ENCODE results near the gene CISD1.
"Not testable (repeated sequence)": the region's sequence is repeated elsewhere in the genome, so short reads cannot be mapped to it uniquely, and the experiment has no call there.

Gene CISD1

DNA sequence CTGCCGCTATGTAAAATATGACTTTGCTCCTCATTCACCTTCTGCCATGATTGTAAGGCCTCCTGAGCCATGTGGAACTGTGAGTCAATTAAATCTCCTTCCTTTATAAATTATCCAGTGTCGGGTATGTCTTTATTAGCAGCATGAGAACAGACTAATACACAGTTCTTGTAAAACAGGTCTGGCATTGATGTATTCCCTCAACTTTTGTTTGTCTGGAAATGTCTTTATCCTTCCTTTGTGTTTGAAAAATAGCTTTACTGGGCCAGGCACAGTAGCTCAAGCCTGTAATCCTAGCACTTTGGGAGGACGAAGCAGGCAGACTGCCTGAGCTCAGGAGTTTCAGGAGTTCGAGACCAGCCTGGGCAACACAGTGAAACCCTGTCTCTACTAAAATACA, 15.8 kb upstream of the CISD1 start:
- in situ Hi-C loops (cut with HindIII; ENCODE audit: low pct_unique_long_range_greater_than_20kb, low sequenced_read_pairs): no loop called here
- TF ChIP-seq JUND (IDR thresholded peaks at IDR 0.05; ENCODE audit: low read depth): no peak

GRCh38 chr10:58254644-58255043, 14.3 kb upstream of the CISD1 start:
- no peak for DNase-seq (ENCODE audit: low read depth in 1 of 2, low spot score in 1 of 2)
- in situ Hi-C loops (cut with HindIII; ENCODE audit: low pct_unique_long_range_greater_than_20kb, low sequenced_read_pairs): no loop called here
- TF ChIP-seq JUND (IDR thresholded peaks at IDR 0.05; ENCODE audit: low read depth): no peak

More for the DNA sequence above, 15.8 kb upstream of the CISD1 start:
- DNase-seq (ENCODE audit: low read depth in 1 of 2, low spot score in 1 of 2): no peak

- in situ Hi-C loops (cut with HindIII; ENCODE audit: low pct_unique_long_range_greater_than_20kb, low sequenced_read_pairs): not testable (repeated sequence)
- DNase-seq (ENCODE audit: low read depth in 1 of 2, low spot score in 1 of 2): peak in 1 of 2 experiments; percentile 82
Measured at GRCh38 chr10:58256013-58256780, 12.8 kb upstream of the CISD1 start.

- in situ Hi-C loops (cut with HindIII; ENCODE audit: low pct_unique_long_range_greater_than_20kb, low sequenced_read_pairs): no loop called here
- DNase-seq (ENCODE audit: low read depth in 1 of 2, low spot score in 1 of 2): peak in 1 of 2 experiments; percentile 25
- no peak for TF ChIP-seq JUND (IDR thresholded peaks at IDR 0.05; ENCODE audit: low read depth)
Measured at GRCh38 chr10:58258977-58259692, 9.8 kb upstream of the CISD1 start.

DNA sequence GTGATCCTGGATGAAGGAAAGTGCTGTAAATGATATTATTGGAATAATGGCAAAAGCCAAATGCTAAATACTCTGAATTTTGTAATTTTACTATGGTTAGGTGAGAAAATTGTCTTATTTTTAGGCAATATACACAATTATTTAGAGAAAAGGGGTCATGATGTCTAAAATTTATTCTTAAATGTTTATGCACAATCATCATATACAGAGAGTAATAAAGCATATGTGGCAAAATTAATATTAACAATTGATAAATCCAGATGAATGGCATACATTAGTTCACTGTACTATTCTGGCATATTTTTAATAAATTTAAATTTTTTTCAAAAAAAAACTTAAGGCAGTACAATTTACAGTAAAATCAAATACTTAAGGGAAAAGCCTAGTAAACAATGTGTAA, 8.6 kb upstream of the CISD1 start:
- in situ Hi-C loops (cut with HindIII; ENCODE audit: low pct_unique_long_range_greater_than_20kb, low sequenced_read_pairs): no loop called here
- no peak for DNase-seq (ENCODE audit: low read depth in 1 of 2, low spot score in 1 of 2)
- no peak for TF ChIP-seq JUND (IDR thresholded peaks at IDR 0.05; ENCODE audit: low read depth)

DNA sequence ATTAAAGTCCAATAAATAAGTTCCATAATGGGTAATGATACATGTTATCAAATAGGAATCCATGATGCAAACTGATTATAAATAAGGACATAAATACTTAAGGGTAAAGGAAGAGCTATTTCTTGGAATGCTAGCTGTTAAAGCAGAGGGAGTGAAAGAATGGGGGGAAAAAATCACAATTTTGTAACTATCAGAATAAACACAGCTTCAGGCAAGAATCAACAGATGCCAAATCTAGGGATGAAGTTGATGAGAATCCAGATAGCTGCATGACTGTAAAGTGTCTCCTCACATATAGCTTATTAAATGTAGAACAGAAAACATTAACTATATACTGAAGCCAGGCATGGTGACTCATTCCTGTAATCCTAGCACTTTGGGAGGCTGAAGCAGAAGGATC, 6.2 kb upstream of the CISD1 start:
- in situ Hi-C loops (cut with HindIII; ENCODE audit: low pct_unique_long_range_greater_than_20kb, low sequenced_read_pairs): no loop called here
- DNase-seq (ENCODE audit: low read depth in 1 of 2, low spot score in 1 of 2): no peak
- no peak for TF ChIP-seq JUND (IDR thresholded peaks at IDR 0.05; ENCODE audit: low read depth)

DNA sequence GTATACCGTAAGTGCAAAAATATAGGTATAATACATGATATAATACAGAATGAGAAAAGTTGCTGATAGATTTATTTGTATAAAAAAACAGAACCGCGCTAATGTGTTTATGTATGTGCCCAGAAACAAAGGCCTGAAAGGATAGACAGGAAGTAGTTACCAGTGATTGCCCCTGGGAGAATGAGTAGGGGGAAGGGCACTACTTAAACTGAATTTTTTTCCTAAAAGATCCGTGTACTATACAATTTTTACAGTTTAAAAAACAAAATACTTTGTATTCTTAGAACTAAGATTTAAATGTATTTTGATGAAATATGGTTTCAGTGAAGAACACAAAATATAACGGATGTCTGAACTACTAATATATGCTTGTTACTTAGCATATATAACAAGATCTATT, 4.2 kb upstream of the CISD1 start:
- in situ Hi-C loops (cut with HindIII; ENCODE audit: low pct_unique_long_range_greater_than_20kb, low sequenced_read_pairs): no loop called here
- DNase-seq (ENCODE audit: low read depth in 1 of 2, low spot score in 1 of 2): no peak
- TF ChIP-seq JUND (IDR thresholded peaks at IDR 0.05; ENCODE audit: low read depth): no peak

DNA sequence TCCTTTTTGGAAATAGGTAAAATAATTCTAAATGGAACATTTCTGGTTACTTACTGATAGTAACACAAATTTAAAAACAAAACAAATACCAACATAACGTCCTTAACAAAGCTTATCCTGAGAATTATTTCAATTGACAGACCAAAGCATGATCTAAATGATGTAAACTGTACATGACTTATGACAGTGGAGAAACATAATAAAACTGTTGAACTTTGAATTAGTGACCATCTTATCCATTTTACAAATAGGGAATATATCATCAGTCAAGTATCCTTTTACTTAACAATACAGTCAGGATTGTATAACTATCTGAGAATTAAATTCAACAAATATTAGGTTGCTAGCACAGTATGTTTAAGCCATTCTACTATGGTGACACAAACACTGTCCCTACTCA, 3.7 kb upstream of the CISD1 start:
- in situ Hi-C loops (cut with HindIII; ENCODE audit: low pct_unique_long_range_greater_than_20kb, low sequenced_read_pairs): no loop called here
- no peak for TF ChIP-seq JUND (IDR thresholded peaks at IDR 0.05; ENCODE audit: low read depth)
- no peak for DNase-seq (ENCODE audit: low read depth in 1 of 2, low spot score in 1 of 2)

GRCh38 chr10:58266003-58266825, 2.7 kb upstream of the CISD1 start:
- no peak for TF ChIP-seq JUND (IDR thresholded peaks at IDR 0.05; ENCODE audit: low read depth)
- in situ Hi-C loops (cut with HindIII; ENCODE audit: low pct_unique_long_range_greater_than_20kb, low sequenced_read_pairs): no loop called here
- DNase-seq (ENCODE audit: low read depth in 1 of 2, low spot score in 1 of 2): no peak

- in situ Hi-C loops (cut with HindIII; ENCODE audit: low pct_unique_long_range_greater_than_20kb, low sequenced_read_pairs): no loop called here
- DNase-seq (ENCODE audit: low read depth in 1 of 2, low spot score in 1 of 2): peak; percentile 73 to 91
- TF ChIP-seq JUND (IDR thresholded peaks at IDR 0.05; ENCODE audit: low read depth): no peak
Measured at GRCh38 chr10:58266826-58267712, 1.9 kb upstream of the CISD1 start.

DNA sequence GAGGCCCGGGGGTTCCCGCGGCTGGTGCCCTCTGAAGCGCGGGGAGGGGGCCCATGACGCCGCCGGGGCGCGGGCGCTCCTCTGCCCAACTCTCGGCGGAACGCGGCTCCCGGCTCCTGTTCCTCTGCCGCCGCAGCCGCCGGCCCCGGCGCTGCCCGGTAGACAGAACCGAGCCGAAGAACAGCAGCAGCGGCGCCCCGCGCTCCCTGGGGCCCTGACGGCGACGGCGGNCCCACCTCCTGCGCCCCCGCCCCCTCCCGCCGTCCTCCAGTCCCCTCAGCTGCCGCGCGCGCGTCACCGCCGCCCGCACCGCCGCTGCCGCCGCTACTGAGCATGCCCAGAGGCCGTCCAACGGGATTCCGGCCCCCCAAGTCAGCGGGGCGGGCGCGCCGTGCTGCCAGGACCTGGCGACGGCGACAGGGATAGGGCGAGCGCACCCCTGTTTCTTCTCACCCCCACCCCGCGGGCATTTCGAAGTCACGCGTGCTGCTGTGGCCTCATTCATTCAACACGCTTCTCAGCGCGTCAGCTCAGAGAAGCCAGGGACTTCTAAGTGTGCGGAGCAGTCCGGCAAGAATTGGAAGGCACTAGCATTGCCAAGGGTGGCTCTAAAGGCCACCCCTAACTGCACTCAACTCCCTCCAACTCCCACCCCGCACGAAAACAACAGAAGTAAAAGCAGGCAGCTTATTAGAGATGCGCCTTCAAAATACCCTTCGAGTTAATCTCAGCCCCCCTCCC, 1.1 kb upstream of the CISD1 start, which contains the start of gene IPMK:
TSS of gene IPMK (minus strand) at position 182 of the 741 bp plus-strand sequence. CDS start 283 bp downstream, outside the sequence.
- DNase-seq (ENCODE audit: low read depth in 1 of 2, low spot score in 1 of 2): peak; percentile 71 to 98
- no peak for TF ChIP-seq JUND (IDR thresholded peaks at IDR 0.05; ENCODE audit: low read depth)
- in situ Hi-C loops (cut with HindIII; ENCODE audit: low pct_unique_long_range_greater_than_20kb, low sequenced_read_pairs): no loop called here

Measured in T47D (cell line).